ENCODE results near the gene AHRR. TPM values are rescaled to one million over a fixed set of nuclear protein-coding genes. Genes with fewer than 3 reads are reported as not detected.

AHRR gene
- total RNA-seq, 2 experiments from 2014 or later = 35.7 to 41.6 TPM

- POLR2A ChIA-PET = interaction anchor here (1.5 kb wide), 1 partner anchor 9 kb away, joined by 4 read pairs; no protein-coding TSS in a partner anchor
- peaks cover 36% of the 10 kb centered on the region for H3K36me3 Mint-ChIP-seq
Measured at GRCh38 chr5:334903-335739, 13.6 kb downstream of the AHRR start.

GRCh38 chr5:335740-336038 lies 14.2 kb downstream of the AHRR start:
- ATAC-seq (ENCODE audit: low read depth) = no peak
- peaks cover 35% of the 10 kb centered on the region for H3K36me3 Mint-ChIP-seq
- DNase-seq = no peak
- peak overlapping the region; percentile 51 for H3K27ac Mint-ChIP-seq
- H3K4me1 Mint-ChIP-seq = peaks cover 49% of the 10 kb centered on the region
- peaks cover 3% of the 10 kb centered on the region for H3K9me3 Mint-ChIP-seq
- POLR2A ChIA-PET = interaction anchor here (1.5 kb wide), 1 partner anchor 8 kb away, joined by 4 read pairs; no protein-coding TSS in a partner anchor
- peaks cover 2% of the 10 kb centered on the region for H3K27me3 Mint-ChIP-seq
- H3K4me3 Mint-ChIP-seq = no peak overlapping the region

More at GRCh38 chr5:334903-335739, 13.6 kb downstream of the AHRR start:
- DNase-seq (no peak), ATAC-seq (ENCODE audit: low read depth) (no peak)
- peaks cover 2% of the 10 kb centered on the region for H3K27me3 Mint-ChIP-seq
- peak overlapping the region; percentile 36 for H3K4me3 Mint-ChIP-seq
- H3K9me3 Mint-ChIP-seq = peaks cover 1% of the 10 kb centered on the region
- H3K4me1 Mint-ChIP-seq = peaks cover 47% of the 10 kb centered on the region
- peak overlapping the region; percentile 68 for H3K27ac Mint-ChIP-seq

DNA sequence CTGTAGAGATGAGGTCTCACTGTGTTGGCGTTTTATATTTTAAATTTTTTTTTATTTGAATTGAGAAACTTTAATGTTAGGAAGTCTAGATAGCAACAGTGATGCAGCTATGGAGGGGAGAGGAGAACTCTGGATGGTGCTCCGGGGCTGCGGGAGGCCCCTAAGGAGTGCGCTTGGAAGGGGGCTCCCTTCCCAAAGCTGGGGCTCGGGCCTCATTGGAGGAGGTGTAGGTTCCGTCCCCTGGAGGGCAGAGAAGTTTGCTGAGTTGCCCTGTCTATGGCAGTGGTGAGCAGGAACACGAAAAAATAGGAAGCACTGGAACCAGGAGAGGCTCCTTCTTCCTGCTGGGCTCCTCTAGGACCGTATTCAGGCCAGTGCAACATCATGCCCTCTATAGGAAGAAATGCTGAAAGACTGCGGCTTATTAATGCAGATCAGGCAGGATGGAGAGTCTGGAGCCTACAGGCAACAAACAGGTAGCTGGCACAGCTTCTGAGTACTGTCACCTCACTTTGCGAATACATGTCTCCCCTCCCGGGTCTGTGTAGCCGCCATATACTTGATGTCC lies 16.1 kb downstream of the AHRR start:
- H3K4me3 Mint-ChIP-seq = no peak overlapping the region
- peaks cover 40% of the 10 kb centered on the region for H3K36me3 Mint-ChIP-seq
- POLR2A ChIA-PET = interaction anchor here (2.0 kb wide), 1 partner anchor 55 kb away, joined by 5 read pairs; no protein-coding TSS in a partner anchor
- no peaks in the 10 kb centered on the region for H3K27me3 Mint-ChIP-seq
- no peak for ATAC-seq (ENCODE audit: low read depth)
- DNase-seq = no peak
- H3K27ac Mint-ChIP-seq = no peak overlapping the region
- peaks cover 52% of the 10 kb centered on the region for H3K4me1 Mint-ChIP-seq
- H3K9me3 Mint-ChIP-seq = peaks cover 3% of the 10 kb centered on the region

DNA sequence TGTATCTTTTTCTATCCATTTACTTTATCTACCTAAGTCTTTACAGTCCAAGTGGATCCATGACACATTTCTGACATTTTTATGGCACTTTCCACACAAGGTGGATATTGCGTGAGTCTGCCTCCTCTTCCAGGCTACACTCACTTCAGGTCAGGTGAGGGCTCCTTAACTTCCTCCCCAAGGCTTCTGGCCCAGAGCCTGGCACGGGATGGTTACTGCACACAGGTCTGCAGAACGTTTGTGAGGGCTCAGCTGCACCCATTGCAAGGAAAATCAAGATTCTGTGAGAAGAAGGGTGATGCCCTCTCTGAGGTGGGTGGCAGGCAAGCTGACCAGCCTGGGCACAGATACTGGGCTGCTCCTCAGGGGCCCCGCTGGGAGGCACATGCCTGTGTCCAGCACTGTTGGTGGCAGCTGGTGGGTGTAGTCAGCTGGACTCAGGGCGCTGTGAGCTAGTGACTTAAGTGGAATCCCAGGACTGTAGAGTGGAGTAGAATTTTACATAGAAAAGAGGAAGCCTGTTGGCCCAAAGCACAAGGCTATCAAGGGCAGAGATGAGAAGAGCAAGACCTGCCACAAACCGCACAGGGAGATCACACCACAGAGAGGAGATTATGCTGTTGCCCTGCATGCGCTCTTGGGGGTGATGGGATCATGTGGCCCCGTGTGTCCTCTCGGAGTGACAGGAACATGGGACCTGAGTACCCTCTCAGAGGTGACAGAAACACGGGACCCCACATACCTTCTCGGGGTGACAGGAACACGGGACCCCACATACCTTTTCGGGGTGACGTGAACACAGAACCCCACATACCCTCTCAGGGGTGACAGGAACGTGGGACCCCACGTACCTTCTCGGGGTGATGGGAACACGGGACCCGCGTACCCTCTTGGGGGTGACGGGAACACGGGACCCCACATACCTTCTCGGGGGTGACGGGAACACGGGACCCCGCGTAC lies 21.3 kb downstream of the AHRR start:
- Mint-ChIP-seq H3K27ac (peak overlapping the region; percentile 82), H3K4me3 (peak overlapping the region; percentile 84), H3K27me3 (no peaks in the 10 kb centered on the region), H3K4me1 (peaks cover 45% of the 10 kb centered on the region), H3K36me3 (peaks cover 34% of the 10 kb centered on the region), H3K9me3 (peaks cover 3% of the 10 kb centered on the region)
- ATAC-seq (ENCODE audit: low read depth) = no peak
- DNase-seq = no peak
- POLR2A ChIA-PET = interaction anchor here (0.6 to 1.1 kb wide), 2 partner anchors 35 to 188 kb away, joined by 3 to 4 read pairs; no protein-coding TSS in a partner anchor

DNA sequence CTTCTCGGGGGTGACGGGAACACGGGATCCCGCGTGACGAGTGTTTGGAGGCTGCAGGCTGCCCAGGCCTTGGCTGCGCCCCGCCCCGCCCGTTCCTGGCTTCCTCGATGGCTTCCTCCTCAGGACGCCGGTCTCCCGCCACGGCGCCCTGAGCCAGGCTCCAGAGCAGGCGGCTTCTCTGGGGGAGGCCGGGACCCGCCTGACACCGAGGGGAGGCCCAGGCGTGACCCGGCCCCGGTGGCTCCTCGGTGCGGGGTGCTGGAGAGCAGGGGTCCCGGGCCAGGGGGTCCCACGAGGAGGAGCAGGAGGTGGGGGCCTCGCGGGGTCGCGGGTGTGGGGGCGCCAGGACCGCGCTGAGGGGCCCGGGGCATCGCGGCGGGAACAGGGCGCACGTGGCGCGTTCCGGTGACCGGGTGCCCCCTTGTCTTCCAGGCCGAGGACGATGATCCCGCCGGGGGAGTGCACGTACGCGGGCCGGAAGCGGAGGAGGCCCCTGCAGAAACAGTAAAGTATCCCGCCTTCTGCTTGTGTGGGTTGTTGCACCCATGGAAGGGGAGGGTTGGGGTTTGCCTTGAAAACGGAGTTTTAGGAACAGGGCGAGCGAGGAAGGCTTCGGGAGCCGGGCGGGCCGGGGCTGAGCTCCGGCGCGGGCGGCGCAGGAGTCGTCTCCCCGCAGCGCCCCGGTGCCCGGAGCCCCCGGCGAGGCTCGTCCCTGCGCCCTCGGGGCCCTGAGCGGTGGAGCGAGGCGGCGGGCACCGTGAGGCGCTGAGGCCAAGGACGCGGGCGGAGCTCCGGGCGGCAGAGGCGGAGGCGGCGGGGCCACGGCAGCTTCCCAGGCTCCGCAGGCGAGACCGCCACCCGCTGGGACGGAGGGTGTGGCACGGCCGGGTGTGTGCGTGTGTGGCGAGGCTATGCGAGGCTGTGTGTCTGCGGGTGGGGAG lies 22.2 kb downstream of the AHRR start:
- Mint-ChIP-seq H3K27me3 (no peaks in the 10 kb centered on the region), H3K4me1 (peaks cover 44% of the 10 kb centered on the region), H3K36me3 (peaks cover 36% of the 10 kb centered on the region), H3K27ac (peak overlapping the region; percentile 94), H3K9me3 (peaks cover 3% of the 10 kb centered on the region), H3K4me3 (peak overlapping the region; percentile 91)
- ATAC-seq (ENCODE audit: low read depth) = peak; percentile 78
- POLR2A ChIA-PET = interaction anchor here (0.7 to 1.5 kb wide), 7 partner anchors 8 to 49 kb away, joined by 3 to 8 read pairs (median 4); no protein-coding TSS in a partner anchor
- DNase-seq = peak; percentile 78

GRCh38 chr5:344668-345067 lies 23.2 kb downstream of the AHRR start:
- POLR2A ChIA-PET = interaction anchor here (0.7 to 3.1 kb wide), 8 partner anchors 9 to 48 kb away, joined by 3 to 12 read pairs (median 4); no protein-coding TSS in a partner anchor
- Mint-ChIP-seq H3K27ac (peak overlapping the region; percentile 86), H3K4me3 (peak overlapping the region; percentile 75), H3K9me3 (peaks cover 3% of the 10 kb centered on the region), H3K4me1 (peaks cover 44% of the 10 kb centered on the region), H3K36me3 (peaks cover 38% of the 10 kb centered on the region), H3K27me3 (no peaks in the 10 kb centered on the region)
- ATAC-seq (ENCODE audit: low read depth) (no peak), DNase-seq (no peak)

- POLR2A ChIA-PET = interaction anchor here (0.5 to 3.1 kb wide), 10 partner anchors 10 to 99 kb away, joined by 3 to 12 read pairs (median 6); partner anchors contain the start of gene AHRR
- peak overlapping the region; percentile 82 for H3K4me3 Mint-ChIP-seq
- ATAC-seq (ENCODE audit: low read depth) = peak; percentile 26
Measured at GRCh38 chr5:345404-346195, 24.1 kb downstream of the AHRR start.

DNA sequence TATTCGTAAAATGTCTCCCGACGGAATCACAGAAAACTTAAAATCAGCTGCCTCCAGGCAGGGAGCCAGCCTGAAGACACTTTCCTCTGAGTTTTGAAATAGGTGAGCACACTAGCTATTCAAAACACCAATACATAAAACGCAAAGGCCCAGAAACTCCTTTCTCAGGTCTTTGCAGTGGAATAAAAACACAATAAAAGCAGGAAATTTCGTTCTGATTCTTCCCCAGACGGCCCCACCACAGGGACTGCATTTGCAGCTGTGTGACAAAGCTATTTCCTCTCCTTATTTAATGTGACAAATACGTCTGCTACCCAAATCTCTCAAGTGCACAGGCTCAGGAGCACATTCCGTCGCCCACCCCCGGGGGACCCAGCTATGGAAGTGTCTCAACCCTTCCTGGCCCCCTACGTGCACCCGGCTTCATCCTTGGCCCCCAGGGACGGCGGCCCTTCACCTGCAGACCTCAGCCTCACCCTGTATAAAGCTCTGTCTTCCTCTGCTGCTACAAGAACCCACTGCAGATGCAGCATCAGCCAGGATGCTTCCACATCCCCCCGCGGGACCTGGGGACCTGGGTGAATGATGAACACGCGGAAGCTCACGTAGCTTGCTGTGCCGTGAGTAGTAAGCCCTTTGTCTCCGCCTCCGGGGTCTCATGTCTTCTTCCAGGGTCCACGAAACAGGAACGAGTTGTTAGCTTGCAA lies 24.9 kb downstream of the AHRR start:
- POLR2A ChIA-PET = interaction anchor here (0.5 to 3.1 kb wide), 11 partner anchors 9 to 176 kb away, joined by 3 to 12 read pairs (median 5); partner anchors contain the start of gene AHRR
- no peak for DNase-seq
- Mint-ChIP-seq H3K36me3 (peaks cover 41% of the 10 kb centered on the region), H3K27me3 (no peaks in the 10 kb centered on the region), H3K27ac (peak overlapping the region; percentile 88), H3K9me3 (no peaks in the 10 kb centered on the region), H3K4me3 (peak overlapping the region; percentile 82), H3K4me1 (peaks cover 42% of the 10 kb centered on the region)
- ATAC-seq (ENCODE audit: low read depth) = peak; percentile 19

More at GRCh38 chr5:345404-346195, 24.1 kb downstream of the AHRR start:
- no peak for DNase-seq
- Mint-ChIP-seq H3K27ac (peak overlapping the region; percentile 88), H3K36me3 (peaks cover 39% of the 10 kb centered on the region), H3K9me3 (no peaks in the 10 kb centered on the region), H3K27me3 (no peaks in the 10 kb centered on the region), H3K4me1 (peaks cover 44% of the 10 kb centered on the region)

DNA sequence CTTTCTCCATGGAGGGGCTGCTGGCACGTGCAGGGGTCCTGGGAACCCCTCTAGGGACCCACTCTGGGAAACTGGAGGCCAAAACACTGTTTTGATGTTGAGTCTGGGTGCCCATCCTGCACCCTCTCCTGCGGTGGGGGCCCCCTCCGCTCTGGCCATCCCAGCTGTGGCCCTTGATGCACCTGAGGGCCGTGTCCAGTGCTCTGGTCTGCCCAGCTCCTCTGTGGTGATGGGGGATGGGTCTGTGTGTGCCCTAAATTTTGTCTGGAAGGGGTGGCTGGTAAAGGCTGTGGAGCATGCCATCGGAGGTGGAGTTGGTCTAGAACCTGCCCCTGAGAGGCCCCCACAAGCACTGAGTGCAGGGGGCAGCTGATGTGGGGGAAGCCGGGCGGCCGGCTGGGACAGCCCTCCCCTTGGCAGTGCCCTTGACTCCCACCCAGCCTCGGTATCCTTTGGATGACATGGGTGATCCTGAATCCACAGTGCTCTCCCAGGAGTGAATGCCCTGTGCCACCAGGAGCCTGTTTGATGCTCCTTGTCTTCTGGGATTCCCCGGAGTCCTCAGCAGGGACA lies 26.3 kb downstream of the AHRR start:
- POLR2A ChIA-PET = interaction anchor here (0.6 to 3.1 kb wide), 2 partner anchors 21 to 128 kb away, joined by 3 to 12 read pairs; no protein-coding TSS in a partner anchor
- Mint-ChIP-seq H3K27me3 (no peaks in the 10 kb centered on the region), H3K9me3 (no peaks in the 10 kb centered on the region), H3K4me3 (no peak overlapping the region), H3K36me3 (peaks cover 36% of the 10 kb centered on the region), H3K4me1 (peaks cover 34% of the 10 kb centered on the region), H3K27ac (no peak overlapping the region)
- DNase-seq (no peak), ATAC-seq (ENCODE audit: low read depth) (no peak)

- Mint-ChIP-seq H3K4me1 (peaks cover 31% of the 10 kb centered on the region), H3K4me3 (peak overlapping the region; percentile 4), H3K36me3 (peaks cover 34% of the 10 kb centered on the region), H3K27me3 (no peaks in the 10 kb centered on the region), H3K9me3 (no peaks in the 10 kb centered on the region), H3K27ac (no peak overlapping the region)
- POLR2A ChIA-PET = no interaction called here
- no peak for DNase-seq
- no peak for ATAC-seq (ENCODE audit: low read depth)
Measured at GRCh38 chr5:348726-349125, 27.2 kb downstream of the AHRR start.

All from activated naive CD8-positive, alpha-beta T cell treated with anti-CD3 and anti-CD28 coated beads, Interleukin-2, amount 10 ng/mL, durations not matched to agents 7 days and 5 days (primary cell).